Activated CD4-positive, alpha-beta T cell treated with anti-CD3 and anti-CD28 coated beads, Interleukin-2, amount 10 ng/mL, durations not matched to agents 24 days and 14 days (primary cell): ENCODE data around the gene KCNJ1. TPM values are rescaled to one million over a fixed set of nuclear protein-coding genes. Genes with fewer than 3 reads are reported as not detected.

Experiments used
- DNase-seq: peaks from one replicate; pipeline ENCODE4 v3.0.0; 2022
- H3K27ac Mint-ChIP-seq: one replicate; pipeline ENCODE4 v1.8.0; 2022; ENCODE audit warnings: mild to moderate bottlenecking, mixed read lengths
- H3K27me3 Mint-ChIP-seq: one replicate; pipeline ENCODE4 v1.8.0; 2022; ENCODE audit warnings: mixed read lengths
- H3K36me3 Mint-ChIP-seq: one replicate; pipeline ENCODE4 v1.8.0; 2022; ENCODE audit warnings: low read depth, mild to moderate bottlenecking, mixed read lengths
- H3K4me1 Mint-ChIP-seq: one replicate; pipeline ENCODE4 v1.8.0; 2021; ENCODE audit warnings: mixed read lengths
- H3K4me3 Mint-ChIP-seq: one replicate; pipeline ENCODE4 v1.8.0; 2022; ENCODE audit warnings: mild to moderate bottlenecking, moderate library complexity, mixed read lengths
- H3K9me3 Mint-ChIP-seq: one replicate; pipeline ENCODE4 v1.8.0; 2021; ENCODE audit warnings: mixed read lengths
- intact Hi-C: fragments of 100-400 bp; cut with micrococcal nuclease; formaldehyde crosslinking; loops from one replicate; pipeline ENCODE4 v1.15.1; 2023
- total RNA-seq: library from RNA; stranded (reverse); gene quantifications from 2 replicates; pipeline ENCODE4 v1.2.3, GENCODE V29; 2022

KCNJ1 gene
- total RNA-seq, 1 donor from 2014 or later = not detected

- intact Hi-C loops = no loop called here
- Mint-ChIP-seq H3K27ac (peak overlapping the region; percentile 30), H3K9me3 (no peaks in the 10 kb centered on the region), H3K4me1 (peaks cover 27% of the 10 kb centered on the region), H3K4me3 (no peak overlapping the region), H3K27me3 (no peaks in the 10 kb centered on the region), H3K36me3 (peaks cover 47% of the 10 kb centered on the region)
- DNase-seq = no peak
These were observed 63.4 kb downstream of the KCNJ1 start for GRCh38 chr11:128803449-128804245.

DNA sequence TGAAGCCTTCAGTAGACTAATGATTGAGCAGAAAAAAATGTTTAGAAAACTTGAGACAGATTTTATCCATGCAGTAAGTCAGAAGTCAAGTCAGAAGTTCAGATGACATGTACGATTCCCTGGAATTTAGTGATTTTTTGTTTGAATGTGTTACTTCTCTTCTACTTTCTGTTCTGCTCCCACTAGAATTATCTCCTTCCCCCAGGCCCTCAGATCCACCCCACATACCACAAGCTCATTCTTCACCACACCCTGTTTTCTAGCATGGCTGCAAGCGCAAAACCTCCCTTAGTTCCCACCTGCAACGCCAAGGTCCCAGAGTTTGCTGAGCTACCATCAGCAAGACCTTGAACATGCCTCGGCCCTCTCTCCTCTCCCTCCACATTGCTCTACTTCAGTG, 64.1 kb downstream of the KCNJ1 start:
- Mint-ChIP-seq H3K36me3 (peaks cover 49% of the 10 kb centered on the region), H3K27ac (peak overlapping the region; percentile 30), H3K9me3 (no peaks in the 10 kb centered on the region), H3K4me1 (peaks cover 27% of the 10 kb centered on the region), H3K4me3 (no peak overlapping the region), H3K27me3 (no peaks in the 10 kb centered on the region)
- intact Hi-C loops = no loop called here
- no peak for DNase-seq

GRCh38 chr11:128802358-128802981, 64.6 kb downstream of the KCNJ1 start:
- no peak overlapping the region for H3K27ac Mint-ChIP-seq
- no peak for DNase-seq
- H3K36me3 Mint-ChIP-seq = peaks cover 51% of the 10 kb centered on the region
- intact Hi-C loops = no loop called here
- no peaks in the 10 kb centered on the region for H3K9me3 Mint-ChIP-seq
- H3K4me1 Mint-ChIP-seq = peaks cover 24% of the 10 kb centered on the region
- no peaks in the 10 kb centered on the region for H3K27me3 Mint-ChIP-seq
- no peak overlapping the region for H3K4me3 Mint-ChIP-seq

DNA sequence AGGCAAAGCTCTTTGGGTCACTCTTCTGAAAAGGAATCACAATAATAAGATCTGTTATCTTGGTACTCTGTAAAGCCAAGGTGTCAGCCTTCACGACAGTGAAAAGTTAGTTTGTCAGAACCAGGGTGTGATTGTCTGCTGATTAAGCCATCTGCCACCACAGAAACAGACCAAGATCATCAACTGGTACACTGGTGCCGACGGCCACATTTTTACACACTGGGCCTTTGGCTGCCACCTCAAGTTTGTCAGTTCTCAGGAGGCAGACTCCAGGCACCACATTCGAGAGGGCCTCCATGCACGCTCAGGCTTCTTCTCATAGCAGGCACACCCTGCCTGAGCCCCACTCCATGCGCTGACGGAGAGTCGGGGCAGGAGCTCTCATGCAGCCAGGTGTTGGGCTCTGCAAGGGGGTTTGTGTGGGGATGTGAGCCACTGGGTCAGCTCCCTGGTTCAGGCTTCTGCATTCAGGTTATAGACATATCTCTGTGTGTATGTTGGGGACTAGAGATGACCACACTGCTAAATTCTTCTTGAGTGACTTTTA, 66.2 kb downstream of the KCNJ1 start:
- H3K4me3 Mint-ChIP-seq = no peak overlapping the region
- peaks cover 53% of the 10 kb centered on the region for H3K36me3 Mint-ChIP-seq
- intact Hi-C loops = no loop called here
- H3K27ac Mint-ChIP-seq = no peak overlapping the region
- DNase-seq = no peak
- H3K4me1 Mint-ChIP-seq = peaks cover 21% of the 10 kb centered on the region
- no peaks in the 10 kb centered on the region for H3K9me3 Mint-ChIP-seq
- H3K27me3 Mint-ChIP-seq = no peaks in the 10 kb centered on the region

DNA sequence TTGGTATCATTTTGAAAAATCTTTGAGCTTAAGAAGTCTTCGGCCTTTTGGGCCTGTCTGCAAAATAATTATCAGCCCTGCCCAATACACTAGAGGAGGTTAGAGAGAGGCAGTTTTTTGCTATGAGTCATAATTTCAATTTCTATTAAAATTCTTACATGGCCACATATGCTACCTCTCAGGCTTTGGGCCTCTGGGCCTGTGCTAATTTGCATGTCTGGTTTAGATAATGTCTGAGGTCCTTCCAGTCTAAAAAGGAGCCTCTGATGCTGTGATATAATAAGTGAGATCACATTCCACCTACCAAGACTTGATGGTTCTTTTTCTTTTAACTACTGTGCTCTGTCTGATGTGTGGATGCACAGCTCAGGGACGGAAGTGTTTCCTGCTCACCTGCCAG, 70.8 kb downstream of the KCNJ1 start:
- no peaks in the 10 kb centered on the region for H3K27me3 Mint-ChIP-seq
- peaks cover 8% of the 10 kb centered on the region for H3K4me1 Mint-ChIP-seq
- intact Hi-C loops = no loop called here
- H3K27ac Mint-ChIP-seq = no peak overlapping the region
- H3K36me3 Mint-ChIP-seq = peaks cover 54% of the 10 kb centered on the region
- H3K4me3 Mint-ChIP-seq = no peak overlapping the region
- DNase-seq = no peak
- H3K9me3 Mint-ChIP-seq = no peaks in the 10 kb centered on the region

DNA sequence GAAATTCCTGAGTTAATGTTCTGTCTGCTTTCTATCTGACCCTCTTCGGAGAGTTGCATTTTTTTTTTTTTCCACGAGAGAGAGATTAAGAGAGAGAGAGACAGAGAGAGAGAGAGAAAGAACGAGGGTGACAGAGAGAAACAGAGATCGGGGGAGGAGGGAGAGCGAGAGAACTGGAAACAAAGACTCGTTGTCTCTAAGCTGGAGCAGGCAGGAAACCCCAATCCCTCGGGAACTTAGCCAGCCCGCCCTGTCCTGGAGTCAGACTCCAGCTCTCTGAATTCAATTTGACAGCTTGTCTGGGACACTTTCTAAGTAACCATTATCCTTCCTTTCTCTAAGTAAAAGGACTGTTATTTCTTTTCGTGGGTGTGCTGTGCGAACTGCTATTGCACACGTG, 76.9 kb downstream of the KCNJ1 start:
- no peak for DNase-seq
- Mint-ChIP-seq H3K4me3 (no peak overlapping the region), H3K27ac (no peak overlapping the region), H3K36me3 (peaks cover 55% of the 10 kb centered on the region), H3K9me3 (no peaks in the 10 kb centered on the region), H3K4me1 (peaks cover 2% of the 10 kb centered on the region), H3K27me3 (no peaks in the 10 kb centered on the region)
- intact Hi-C loops = no loop called here

- Mint-ChIP-seq H3K27me3 (no peaks in the 10 kb centered on the region), H3K27ac (no peak overlapping the region), H3K9me3 (no peaks in the 10 kb centered on the region), H3K4me3 (no peak overlapping the region), H3K4me1 (peaks cover 2% of the 10 kb centered on the region), H3K36me3 (peaks cover 57% of the 10 kb centered on the region)
- no peak for DNase-seq
- intact Hi-C loops = no loop called here
These were observed 77.5 kb downstream of the KCNJ1 start for GRCh38 chr11:128789497-128790150.

Other genes starting within 250 kb of the KCNJ1 start
- gene FLI1, start 173.2 kb downstream of the KCNJ1 start, total RNA-seq = 35.3 and 36.5 TPM in 2 replicates
- not detected in 2 replicates for gene KCNJ5, start 24.1 kb upstream of the KCNJ1 start, total RNA-seq
- gene TP53AIP1, start 75.6 kb upstream of the KCNJ1 start, total RNA-seq = not detected in 2 replicates